Breast epithelium (tissue), 4 donors: ENCODE data around the gene AKAP14. TPM values are rescaled to one million over a fixed set of nuclear protein-coding genes. Genes with fewer than 3 reads are reported as not detected.
"Not testable (repeated sequence)": the region's sequence is repeated elsewhere in the genome, so short reads cannot be mapped to it uniquely, and the experiment has no call there.

Source experiments
- DNase-seq, 2 donors: peaks; one replicate each; pipeline ENCODE4 v3.0.0-alpha.2; 2019; ENCODE audit warnings: low spot score in 2 of 2
- H3K27ac ChIP-seq, 2 donors: fragments of 200-600 bp; sonication (generic) in 1 of 2; one replicate each; pipeline ENCODE4 v1.5.1; 2016 to 2019; ENCODE audit warnings: mild to moderate bottlenecking in 1 of 2
- H3K27me3 ChIP-seq, 2 donors: fragments of 200-600 bp; sonication (generic) in 1 of 2; one replicate each; pipeline versions ENCODE4 v1.5.1 to v1.6.0; 2017 to 2019; ENCODE audit warnings: control low read depth in 1 of 2, mild to moderate bottlenecking in 1 of 2
- H3K36me3 ChIP-seq: fragments of 200-600 bp; one replicate; pipeline ENCODE4 v1.5.1; 2019
- H3K4me1 ChIP-seq, 2 donors: fragments of 200-600 bp; sonication (generic); one replicate each; pipeline ENCODE4 v1.5.1; 2016 to 2019; ENCODE audit warnings: control low read depth in 1 of 2
- H3K4me3 ChIP-seq, 3 donors: fragments of 200-600 bp; sonication (generic); 1 replicate in 2 of 3; 2 replicates in 1 of 3; pipeline ENCODE4 v1.5.1; 2016 to 2019; ENCODE audit warnings: mild to moderate bottlenecking in 3 of 3, moderate library complexity in 2 of 3
- H3K9me3 ChIP-seq, 2 donors: fragments of 200-600 bp; sonication (generic) in 1 of 2; one replicate each; pipeline ENCODE4 v1.5.1; 2016 to 2019; ENCODE audit warnings: control low read depth in 1 of 2
- POLR2A ChIP-seq: fragments of 450-650 bp; IDR thresholded peaks from one replicate; pipeline ENCODE4 v1.6.1; 2016; ENCODE audit warnings: antibody characterized with exemption, mild to moderate bottlenecking, moderate library complexity
- POLR2AphosphoS5 ChIP-seq, 3 donors: sonication (generic); formaldehyde crosslinking; IDR thresholded peaks; one replicate each; pipeline ENCODE4 v1.6.1; 2017; ENCODE audit warnings: antibody characterized with exemption in 3 of 3
- intact Hi-C: fragments of 100-400 bp; cut with DNase I; formaldehyde crosslinking; loops from one replicate; pipeline ENCODE4 v1.15.1; 2023; ENCODE audit warnings: low total_unique reads
- total RNA-seq, 3 donors: library from RNA; depleted of rRNA; stranded (reverse); fragments of >200 nt; gene quantifications; one replicate each; pipeline ENCODE4 v1.1.0, GENCODE V29; 2016
- TF ChIP-seq, protein P1 (sequence below), 3 donors: fragments of 450-650 bp; IDR thresholded peaks; one replicate each; pipeline ENCODE4 v1.5.1; 2016 to 2017; ENCODE audit warnings: antibody characterized with exemption in 3 of 3, mild to moderate bottlenecking in 3 of 3, moderate library complexity in 3 of 3

The AKAP14 gene
- total RNA-seq, 3 donors from 2014 or later = not detected

GRCh38 chrX:119880552-119881437 lies 14.9 kb upstream of the AKAP14 start:
- no peaks in the 10 kb centered on the region for H3K4me1 ChIP-seq
- no peak overlapping the region for H3K4me3 ChIP-seq
- DNase-seq = no peak
- no peaks in the 10 kb centered on the region for H3K36me3 ChIP-seq
- no peaks in the 10 kb centered on the region for H3K9me3 ChIP-seq
- H3K27me3 ChIP-seq = no peaks in the 10 kb centered on the region
- no peak overlapping the region for H3K27ac ChIP-seq
- intact Hi-C loops = no loop called here
- TF ChIP-seq, protein P1, sequence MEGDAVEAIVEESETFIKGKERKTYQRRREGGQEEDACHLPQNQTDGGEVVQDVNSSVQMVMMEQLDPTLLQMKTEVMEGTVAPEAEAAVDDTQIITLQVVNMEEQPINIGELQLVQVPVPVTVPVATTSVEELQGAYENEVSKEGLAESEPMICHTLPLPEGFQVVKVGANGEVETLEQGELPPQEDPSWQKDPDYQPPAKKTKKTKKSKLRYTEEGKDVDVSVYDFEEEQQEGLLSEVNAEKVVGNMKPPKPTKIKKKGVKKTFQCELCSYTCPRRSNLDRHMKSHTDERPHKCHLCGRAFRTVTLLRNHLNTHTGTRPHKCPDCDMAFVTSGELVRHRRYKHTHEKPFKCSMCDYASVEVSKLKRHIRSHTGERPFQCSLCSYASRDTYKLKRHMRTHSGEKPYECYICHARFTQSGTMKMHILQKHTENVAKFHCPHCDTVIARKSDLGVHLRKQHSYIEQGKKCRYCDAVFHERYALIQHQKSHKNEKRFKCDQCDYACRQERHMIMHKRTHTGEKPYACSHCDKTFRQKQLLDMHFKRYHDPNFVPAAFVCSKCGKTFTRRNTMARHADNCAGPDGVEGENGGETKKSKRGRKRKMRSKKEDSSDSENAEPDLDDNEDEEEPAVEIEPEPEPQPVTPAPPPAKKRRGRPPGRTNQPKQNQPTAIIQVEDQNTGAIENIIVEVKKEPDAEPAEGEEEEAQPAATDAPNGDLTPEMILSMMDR (IDR thresholded peaks at IDR 0.05) = peak in 2 of 3 donors; percentile 26 to 28
- TF ChIP-seq POLR2AphosphoS5 (IDR thresholded peaks at IDR 0.05) = no peak
- no peak for TF ChIP-seq POLR2A

- TF ChIP-seq POLR2AphosphoS5 (IDR thresholded peaks at IDR 0.05) = no peak
- TF ChIP-seq, protein P1 (IDR thresholded peaks at IDR 0.05) = no peak
- TF ChIP-seq POLR2A = no peak
Measured at GRCh38 chrX:119885554-119886428, 9.9 kb upstream of the AKAP14 start.

GRCh38 chrX:119887721-119888425 lies 7.8 kb upstream of the AKAP14 start:
- Histone ChIP-seq H3K27ac (no peak overlapping the region), H3K27me3 (no peaks in the 10 kb centered on the region), H3K9me3 (no peaks in the 10 kb centered on the region), H3K4me3 (peak overlapping the region; percentile 9 to 62 (median 38)), H3K36me3 (no peaks in the 10 kb centered on the region), H3K4me1 (no peaks in the 10 kb centered on the region)
- TF ChIP-seq, protein P1 (IDR thresholded peaks at IDR 0.05) = peak in 2 of 3 donors; percentile 14 to 26
- TF ChIP-seq POLR2AphosphoS5 (IDR thresholded peaks at IDR 0.05) (no peak), POLR2A (no peak)
- intact Hi-C loops = no loop called here
- DNase-seq = peak in 1 of 2 donors; percentile 52

More at GRCh38 chrX:119885554-119886428, 9.9 kb upstream of the AKAP14 start:
- no peak overlapping the region for H3K27ac ChIP-seq
- H3K9me3 ChIP-seq = no peaks in the 10 kb centered on the region
- H3K27me3 ChIP-seq = no peaks in the 10 kb centered on the region
- H3K4me1 ChIP-seq = no peaks in the 10 kb centered on the region
- peak overlapping the region in 1 of 3 donors; percentile 1 for H3K4me3 ChIP-seq
- H3K36me3 ChIP-seq = no peaks in the 10 kb centered on the region
- no peak for DNase-seq
- intact Hi-C loops = no loop called here

GRCh38 chrX:119890626-119891025 lies 5.1 kb upstream of the AKAP14 start:
- H3K4me3 ChIP-seq, DNase-seq, H3K27me3 ChIP-seq, H3K27ac ChIP-seq, intact Hi-C loops, H3K4me1 ChIP-seq, H3K9me3 ChIP-seq, H3K36me3 ChIP-seq: not testable (repeated sequence)

DNA sequence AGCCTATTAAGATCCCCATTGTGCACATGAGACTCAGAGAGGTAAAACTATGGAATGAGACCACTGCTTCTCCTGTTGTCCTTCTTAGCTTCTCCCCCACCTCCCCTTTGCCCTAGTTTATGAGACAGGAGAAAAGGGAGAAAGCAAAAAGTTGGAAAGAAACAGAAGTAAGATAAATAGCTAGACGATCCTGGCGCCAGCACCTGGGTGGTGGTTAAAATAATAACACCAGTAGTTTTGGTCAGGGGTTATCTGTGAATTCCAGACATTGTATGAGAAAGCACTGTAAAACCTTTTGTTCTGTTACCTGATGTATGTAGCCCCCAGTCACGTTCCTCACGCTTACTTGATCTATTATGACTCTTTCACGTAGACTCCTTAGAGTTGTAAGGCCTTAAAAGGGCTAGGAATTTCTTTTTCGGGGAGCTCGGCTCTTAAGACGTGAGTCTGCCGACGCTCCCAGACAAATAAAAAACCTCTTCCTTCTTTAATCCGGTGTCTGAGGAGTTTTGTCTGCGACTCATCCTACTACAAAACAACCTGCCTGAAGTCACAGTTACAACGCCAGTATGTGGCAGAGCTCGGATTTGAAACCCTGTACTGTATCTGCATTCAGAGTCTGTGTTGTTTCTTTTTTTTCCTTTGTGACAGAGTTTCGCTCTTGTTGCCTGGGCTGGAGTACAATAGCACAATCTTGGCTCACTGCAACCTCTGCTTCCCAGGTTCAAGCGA lies 3.6 kb upstream of the AKAP14 start:
- not testable (repeated sequence) for DNase-seq, H3K4me1 ChIP-seq

More for the DNA sequence above, 3.6 kb upstream of the AKAP14 start:
- H3K27ac ChIP-seq, intact Hi-C loops, H3K36me3 ChIP-seq, H3K9me3 ChIP-seq, H3K4me3 ChIP-seq, H3K27me3 ChIP-seq: not testable (repeated sequence)
